Measurements from ENCODE around the gene ADAMTS12.
A peak's percentile ranks its signal among the peaks of the same experiment; 100 is the strongest.

Gene ADAMTS12

GRCh38 chr5:33635582-33635981 is 256.2 kb downstream of the ADAMTS12 start:
- DNase-seq: no peak

- no peak for DNase-seq
Observed at GRCh38 chr5:33633699-33634098, 258.1 kb downstream of the ADAMTS12 start.

- DNase-seq: no peak
Observed at GRCh38 chr5:33631786-33632185, 260.0 kb downstream of the ADAMTS12 start.

GRCh38 chr5:33631139-33631538 is 260.7 kb downstream of the ADAMTS12 start:
- DNase-seq: no peak

GRCh38 chr5:33629999-33630398 is 261.8 kb downstream of the ADAMTS12 start:
- no peak for DNase-seq

- no peak for DNase-seq
Observed at GRCh38 chr5:33628796-33629195, 263.0 kb downstream of the ADAMTS12 start.

- no peak for DNase-seq
Observed at GRCh38 chr5:33621514-33621913, 270.3 kb downstream of the ADAMTS12 start.

GRCh38 chr5:33614039-33614438 is 277.8 kb downstream of the ADAMTS12 start:
- no peak for DNase-seq

- DNase-seq: no peak
Observed at GRCh38 chr5:33612386-33612785, 279.4 kb downstream of the ADAMTS12 start.

GRCh38 chr5:33611877-33612276 is 279.9 kb downstream of the ADAMTS12 start:
- no peak for DNase-seq

GRCh38 chr5:33608344-33609041 is 283.3 kb downstream of the ADAMTS12 start:
- peak; percentile 80 to 93 for DNase-seq

- no peak for DNase-seq
Observed at GRCh38 chr5:33604503-33604902, 287.3 kb downstream of the ADAMTS12 start.

- DNase-seq: no peak
Observed at GRCh38 chr5:33601881-33602280, 289.9 kb downstream of the ADAMTS12 start.

- DNase-seq: peak in 1 of 2 experiments; percentile 24
Observed at GRCh38 chr5:33595303-33595702, 296.5 kb downstream of the ADAMTS12 start.

- DNase-seq: no peak
Observed at GRCh38 chr5:33594006-33594405, 297.8 kb downstream of the ADAMTS12 start.

- no peak for DNase-seq
Observed at GRCh38 chr5:33592245-33592644, 299.5 kb downstream of the ADAMTS12 start.

- DNase-seq: peak; percentile 6 to 20
Observed at GRCh38 chr5:33588654-33589372, 303.0 kb downstream of the ADAMTS12 start.

GRCh38 chr5:33583332-33583731 is 308.5 kb downstream of the ADAMTS12 start:
- no peak for DNase-seq

GRCh38 chr5:33582417-33582816 is 309.4 kb downstream of the ADAMTS12 start:
- no peak for DNase-seq

- DNase-seq: no peak
Observed at GRCh38 chr5:33579789-33580188, 312.0 kb downstream of the ADAMTS12 start.

GRCh38 chr5:33579152-33579551 is 312.6 kb downstream of the ADAMTS12 start:
- no peak for DNase-seq

GRCh38 chr5:33576726-33577590 is 314.8 kb downstream of the ADAMTS12 start:
- no peak for DNase-seq

- DNase-seq: no peak
Observed at GRCh38 chr5:33565324-33565723, 326.5 kb downstream of the ADAMTS12 start.
